Measurements from ENCODE around the gene LCN15. TPM values are rescaled to one million over a fixed set of nuclear protein-coding genes. Genes with fewer than 3 reads are reported as not detected.

The LCN15 gene
- total and polyA plus RNA-seq, 2 of the 13 experiments (the other 11 are each of a cell fraction or from before 2014, with no cell fraction given), result 1.3 to 53.7 TPM

DNA sequence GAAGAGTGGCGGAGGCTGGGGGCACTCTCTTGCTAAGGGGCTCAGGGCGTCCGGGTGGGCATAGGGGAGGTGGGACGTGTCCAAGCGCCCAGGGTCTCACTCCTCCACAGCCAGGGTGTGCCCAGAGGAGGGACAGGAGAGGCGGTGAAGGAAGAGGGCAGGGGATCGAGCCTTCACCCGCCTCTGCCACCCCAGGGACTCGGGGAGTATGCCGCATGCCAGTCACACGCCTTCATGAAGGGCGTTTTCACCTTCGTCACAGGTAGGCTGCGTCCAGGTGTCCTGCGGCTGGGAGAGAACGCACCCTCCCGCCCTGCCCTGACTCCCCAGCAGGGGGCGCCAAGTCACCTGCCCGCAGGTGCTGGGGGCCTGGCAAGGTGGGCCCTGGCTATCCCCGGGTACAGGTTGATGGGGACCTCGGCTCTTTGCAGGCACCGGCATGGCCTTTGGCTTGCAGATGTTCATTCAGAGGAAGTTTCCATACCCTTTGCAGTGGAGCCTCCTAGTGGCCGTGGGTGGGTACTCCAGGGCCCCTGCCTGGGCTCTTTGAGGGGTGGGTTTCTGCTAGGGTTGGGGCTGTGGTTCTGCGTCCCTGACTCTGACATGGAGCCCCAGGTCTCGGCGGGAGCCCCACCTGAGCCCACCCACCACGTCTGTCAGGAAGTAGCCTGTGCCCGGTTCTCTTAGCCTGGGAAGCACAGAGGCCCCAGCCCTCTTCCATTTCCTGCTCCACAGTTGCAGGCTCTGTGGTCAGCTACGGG, 27.4 kb upstream of the LCN15 start (continued):
- TF ChIP-seq, protein P1, sequence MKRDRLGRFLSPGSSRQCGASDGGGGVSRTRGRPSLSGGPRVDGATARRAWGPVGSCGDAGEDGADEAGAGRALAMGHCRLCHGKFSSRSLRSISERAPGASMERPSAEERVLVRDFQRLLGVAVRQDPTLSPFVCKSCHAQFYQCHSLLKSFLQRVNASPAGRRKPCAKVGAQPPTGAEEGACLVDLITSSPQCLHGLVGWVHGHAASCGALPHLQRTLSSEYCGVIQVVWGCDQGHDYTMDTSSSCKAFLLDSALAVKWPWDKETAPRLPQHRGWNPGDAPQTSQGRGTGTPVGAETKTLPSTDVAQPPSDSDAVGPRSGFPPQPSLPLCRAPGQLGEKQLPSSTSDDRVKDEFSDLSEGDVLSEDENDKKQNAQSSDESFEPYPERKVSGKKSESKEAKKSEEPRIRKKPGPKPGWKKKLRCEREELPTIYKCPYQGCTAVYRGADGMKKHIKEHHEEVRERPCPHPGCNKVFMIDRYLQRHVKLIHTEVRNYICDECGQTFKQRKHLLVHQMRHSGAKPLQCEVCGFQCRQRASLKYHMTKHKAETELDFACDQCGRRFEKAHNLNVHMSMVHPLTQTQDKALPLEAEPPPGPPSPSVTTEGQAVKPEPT (CRISPR knock-in tag; IDR thresholded peaks at IDR 0.05; ENCODE audit: low read depth), result no peak
- TF ChIP-seq ZBTB7B (CRISPR knock-in tag; IDR thresholded peaks at IDR 0.05), result peak; percentile 54; the same call in 1 of the 2 replicates
- TF ChIP-seq GZF1 (CRISPR knock-in tag; IDR thresholded peaks at IDR 0.05), result 0 out of 2 replicates have a peak, but pooled peaks have one; percentile 59
- no peak for TF ChIP-seq ZNF564 (CRISPR knock-in tag; IDR thresholded peaks at IDR 0.05)
- TF ChIP-seq, protein P2, sequence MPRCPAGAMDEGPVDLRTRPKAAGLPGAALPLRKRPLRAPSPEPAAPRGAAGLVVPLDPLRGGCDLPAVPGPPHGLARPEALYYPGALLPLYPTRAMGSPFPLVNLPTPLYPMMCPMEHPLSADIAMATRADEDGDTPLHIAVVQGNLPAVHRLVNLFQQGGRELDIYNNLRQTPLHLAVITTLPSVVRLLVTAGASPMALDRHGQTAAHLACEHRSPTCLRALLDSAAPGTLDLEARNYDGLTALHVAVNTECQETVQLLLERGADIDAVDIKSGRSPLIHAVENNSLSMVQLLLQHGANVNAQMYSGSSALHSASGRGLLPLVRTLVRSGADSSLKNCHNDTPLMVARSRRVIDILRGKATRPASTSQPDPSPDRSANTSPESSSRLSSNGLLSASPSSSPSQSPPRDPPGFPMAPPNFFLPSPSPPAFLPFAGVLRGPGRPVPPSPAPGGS (CRISPR knock-in tag; IDR thresholded peaks at IDR 0.05), result peak; percentile 25; the same call in 1 of the 2 replicates
- TF ChIP-seq AGO1 (IDR thresholded peaks at IDR 0.05; ENCODE audit: low read depth, low read length, poor library complexity, severe bottlenecking), result peak; percentile 62
- TF ChIP-seq, protein P3, sequence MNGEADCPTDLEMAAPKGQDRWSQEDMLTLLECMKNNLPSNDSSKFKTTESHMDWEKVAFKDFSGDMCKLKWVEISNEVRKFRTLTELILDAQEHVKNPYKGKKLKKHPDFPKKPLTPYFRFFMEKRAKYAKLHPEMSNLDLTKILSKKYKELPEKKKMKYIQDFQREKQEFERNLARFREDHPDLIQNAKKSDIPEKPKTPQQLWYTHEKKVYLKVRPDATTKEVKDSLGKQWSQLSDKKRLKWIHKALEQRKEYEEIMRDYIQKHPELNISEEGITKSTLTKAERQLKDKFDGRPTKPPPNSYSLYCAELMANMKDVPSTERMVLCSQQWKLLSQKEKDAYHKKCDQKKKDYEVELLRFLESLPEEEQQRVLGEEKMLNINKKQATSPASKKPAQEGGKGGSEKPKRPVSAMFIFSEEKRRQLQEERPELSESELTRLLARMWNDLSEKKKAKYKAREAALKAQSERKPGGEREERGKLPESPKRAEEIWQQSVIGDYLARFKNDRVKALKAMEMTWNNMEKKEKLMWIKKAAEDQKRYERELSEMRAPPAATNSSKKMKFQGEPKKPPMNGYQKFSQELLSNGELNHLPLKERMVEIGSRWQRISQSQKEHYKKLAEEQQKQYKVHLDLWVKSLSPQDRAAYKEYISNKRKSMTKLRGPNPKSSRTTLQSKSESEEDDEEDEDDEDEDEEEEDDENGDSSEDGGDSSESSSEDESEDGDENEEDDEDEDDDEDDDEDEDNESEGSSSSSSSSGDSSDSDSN (CRISPR knock-in tag; IDR thresholded peaks at IDR 0.05), result peak; percentile 69
- TF ChIP-seq, protein P4, sequence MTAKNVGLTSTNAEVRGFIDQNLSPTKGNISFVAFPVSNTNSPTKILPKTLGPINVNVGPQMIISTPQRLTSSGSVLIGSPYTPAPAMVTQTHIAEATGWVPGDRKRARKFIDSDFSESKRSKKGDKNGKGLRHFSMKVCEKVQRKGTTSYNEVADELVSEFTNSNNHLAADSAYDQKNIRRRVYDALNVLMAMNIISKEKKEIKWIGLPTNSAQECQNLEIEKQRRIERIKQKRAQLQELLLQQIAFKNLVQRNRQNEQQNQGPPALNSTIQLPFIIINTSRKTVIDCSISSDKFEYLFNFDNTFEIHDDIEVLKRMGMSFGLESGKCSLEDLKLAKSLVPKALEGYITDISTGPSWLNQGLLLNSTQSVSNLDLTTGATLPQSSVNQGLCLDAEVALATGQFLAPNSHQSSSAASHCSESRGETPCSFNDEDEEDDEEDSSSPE (CRISPR knock-in tag; IDR thresholded peaks at IDR 0.05), result peak; percentile 8; the same call in 1 of the 2 replicates
- TF ChIP-seq, protein P5, sequence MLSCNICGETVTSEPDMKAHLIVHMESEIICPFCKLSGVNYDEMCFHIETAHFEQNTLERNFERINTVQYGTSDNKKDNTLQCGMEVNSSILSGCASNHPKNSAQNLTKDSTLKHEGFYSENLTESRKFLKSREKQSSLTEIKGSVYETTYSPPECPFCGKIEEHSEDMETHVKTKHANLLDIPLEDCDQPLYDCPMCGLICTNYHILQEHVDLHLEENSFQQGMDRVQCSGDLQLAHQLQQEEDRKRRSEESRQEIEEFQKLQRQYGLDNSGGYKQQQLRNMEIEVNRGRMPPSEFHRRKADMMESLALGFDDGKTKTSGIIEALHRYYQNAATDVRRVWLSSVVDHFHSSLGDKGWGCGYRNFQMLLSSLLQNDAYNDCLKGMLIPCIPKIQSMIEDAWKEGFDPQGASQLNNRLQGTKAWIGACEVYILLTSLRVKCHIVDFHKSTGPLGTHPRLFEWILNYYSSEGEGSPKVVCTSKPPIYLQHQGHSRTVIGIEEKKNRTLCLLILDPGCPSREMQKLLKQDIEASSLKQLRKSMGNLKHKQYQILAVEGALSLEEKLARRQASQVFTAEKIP (CRISPR knock-in tag; IDR thresholded peaks at IDR 0.05; ENCODE audit: borderline replicate concordance), result no peak
- no peak for TF ChIP-seq ZFP62 (CRISPR knock-in tag; IDR thresholded peaks at IDR 0.05)
- TF ChIP-seq SIN3B (IDR thresholded peaks at IDR 0.05; ENCODE audit: low read length), result no peak
- TF ChIP-seq ZNF879 (CRISPR knock-in tag; IDR thresholded peaks at IDR 0.05), result no peak
- TF ChIP-seq, protein P6, sequence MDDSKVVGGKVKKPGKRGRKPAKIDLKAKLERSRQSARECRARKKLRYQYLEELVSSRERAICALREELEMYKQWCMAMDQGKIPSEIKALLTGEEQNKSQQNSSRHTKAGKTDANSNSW (CRISPR knock-in tag; IDR thresholded peaks at IDR 0.05; ENCODE audit: borderline replicate concordance), result no peak
- TF ChIP-seq, protein P7, sequence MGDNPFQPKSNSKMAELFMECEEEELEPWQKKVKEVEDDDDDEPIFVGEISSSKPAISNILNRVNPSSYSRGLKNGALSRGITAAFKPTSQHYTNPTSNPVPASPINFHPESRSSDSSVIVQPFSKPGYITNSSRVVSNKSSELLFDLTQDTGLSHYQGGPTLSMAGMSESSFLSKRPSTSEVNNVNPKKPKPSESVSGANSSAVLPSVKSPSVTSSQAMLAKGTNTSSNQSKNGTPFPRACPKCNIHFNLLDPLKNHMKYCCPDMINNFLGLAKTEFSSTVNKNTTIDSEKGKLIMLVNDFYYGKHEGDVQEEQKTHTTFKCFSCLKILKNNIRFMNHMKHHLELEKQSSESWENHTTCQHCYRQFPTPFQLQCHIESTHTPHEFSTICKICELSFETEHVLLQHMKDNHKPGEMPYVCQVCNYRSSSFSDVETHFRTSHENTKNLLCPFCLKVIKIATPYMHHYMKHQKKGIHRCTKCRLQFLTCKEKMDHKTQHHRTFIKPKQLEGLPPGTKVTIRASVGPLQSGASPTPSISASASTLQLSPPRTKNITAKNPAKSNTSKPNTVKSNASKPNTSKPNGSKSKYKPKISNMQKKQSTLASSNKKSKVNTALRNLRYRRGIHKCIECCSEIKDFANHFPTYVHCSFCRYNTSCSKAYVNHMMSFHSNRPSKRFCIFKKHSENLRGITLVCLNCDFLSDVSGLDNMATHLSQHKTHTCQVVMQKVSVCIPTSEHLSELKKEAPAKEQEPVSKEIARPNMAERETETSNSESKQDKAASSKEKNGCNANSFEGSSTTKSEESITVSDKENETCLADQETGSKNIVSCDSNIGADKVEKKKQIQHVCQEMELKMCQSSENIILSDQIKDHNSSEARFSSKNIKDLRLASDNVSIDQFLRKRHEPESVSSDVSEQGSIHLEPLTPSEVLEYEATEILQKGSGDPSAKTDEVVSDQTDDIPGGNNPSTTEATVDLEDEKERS (CRISPR knock-in tag; IDR thresholded peaks at IDR 0.05), result peak; percentile 81; the same call in 1 of the 2 replicates
